K562 (cell line): Measurements from ENCODE around the gene CTBS. TPM values are rescaled to one million over a fixed set of nuclear protein-coding genes. Genes with fewer than 3 reads are reported as not detected.

Source experiments
- ARID2 ChIP-seq: fragments of 450-650 bp; IDR thresholded peaks from 2 replicates; pipeline ENCODE4 v1.6.1; 2017; ENCODE audit warnings: antibody characterized with exemption, mild to moderate bottlenecking
- BRD9 ChIP-seq: fragments of 450-650 bp; IDR thresholded peaks from 2 replicates; pipeline ENCODE4 v1.6.1; 2018; ENCODE audit warnings: low read depth; ENCODE audit not compliant: partially characterized antibody
- CCNT2 ChIP-seq: IDR thresholded peaks from 2 replicates; pipeline ENCODE4 v1.6.1; 2011; ENCODE audit warnings: borderline replicate concordance, low read depth, mild to moderate bottlenecking, moderate library complexity, mixed read lengths, low read length; ENCODE audit not compliant: insufficient read length; ENCODE audit errors: extremely low read depth
- EGR1 ChIP-seq: fragments of 450-650 bp; conservative IDR thresholded peaks from 2 replicates; pipeline ENCODE4 v1.6.1; 2017; ENCODE audit warnings: mild to moderate bottlenecking
- FOXK2 ChIP-seq, 2 experiments: fragments of 450-650 bp; IDR thresholded peaks in 1 of 2; conservative IDR thresholded peaks in 1 of 2; 2 replicates each; pipeline ENCODE4 v1.6.1; 2016; ENCODE audit warnings: low read depth in 2 of 2, mild to moderate bottlenecking in 1 of 2
- PYGO2 ChIP-seq: fragments of 450-650 bp; IDR thresholded peaks from 2 replicates; pipeline ENCODE4 v1.6.1; 2016; ENCODE audit warnings: mild to moderate bottlenecking, missing genetic modification characterization, moderate library complexity, missing compliant biosample characterization
- RCOR1 ChIP-seq, 2 experiments: IDR thresholded peaks; 2 replicates each; pipeline ENCODE4 v1.6.1; 2012; ENCODE audit warnings: low read depth in 2 of 2, low read length in 2 of 2, borderline replicate concordance in 1 of 2, improper control_type of control experiment in 1 of 2
- RUNX1 ChIP-seq: sonication (generic); IDR thresholded peaks from 2 replicates; pipeline ENCODE4 v1.6.1; 2016; ENCODE audit warnings: antibody characterized with exemption, low read depth
- SMARCA4 ChIP-seq: fragments of 450-650 bp; IDR thresholded peaks from 2 replicates; pipeline ENCODE4 v1.6.1; 2016
- TEAD1 ChIP-seq, 2 experiments: fragments of 450-650 bp in 1 of 2; sonication (generic) in 1 of 2; formaldehyde crosslinking; IDR thresholded peaks; 2 replicates each; pipeline versions ENCODE4 v1.4.0 to v1.8.0; 2020 to 2022; ENCODE audit warnings: mild to moderate bottlenecking in 2 of 2, missing genetic modification reagents in 1 of 2
- YY1 ChIP-seq, 3 experiments: IDR thresholded peaks; 2 replicates each; pipeline ENCODE4 v1.6.1; 2011; ENCODE audit warnings: low read length in 2 of 3, mild to moderate bottlenecking in 2 of 3, moderate library complexity in 2 of 3, borderline replicate concordance in 1 of 3, control low read depth in 1 of 3, low read depth in 1 of 3; ENCODE audit not compliant: insufficient read depth in 3 of 3, insufficient replicate concordance in 2 of 3, control insufficient read depth in 1 of 3, insufficient read length in 1 of 3; ENCODE audit errors: extremely low read depth in 1 of 3
- ZNF324 ChIP-seq: fragments of 250-450 bp; sonication (Bioruptor Pico); IDR thresholded peaks from 2 replicates; pipeline ENCODE4 v1.4.0; 2020; ENCODE audit warnings: mild to moderate bottlenecking
- ZNF764 ChIP-seq: fragments of 250-450 bp; sonication (Bioruptor Pico); IDR thresholded peaks from 2 replicates; pipeline ENCODE4 v1.4.0; 2020; ENCODE audit warnings: low read depth, mild to moderate bottlenecking, moderate library complexity
- polyA plus RNA-seq, 8 experiments: library from polyadenylated mRNA; depleted of rRNA in 4 of 8; stranded (reverse) in 5 of 8; unstranded in 3 of 8; fragments of >200 nt; fragmentation: Nextera tagmentation in 2 of 8; fragmentation: Illumina TruSeq in 1 of 8; extraction: Ambion mirVana in 2 of 8; extraction: Trizol in 1 of 8; gene quantifications; 2 replicates each; pipeline versions ENCODE4 v1.2.1 to v1.2.3, GENCODE V29; 2011 to 2014; ENCODE audit warnings: inconsistent platforms in 1 of 8, missing spikeins in 1 of 8
- total RNA-seq, 7 experiments: library from RNA; depleted of rRNA in 6 of 7; stranded (reverse); fragments of >200 nt in 6 of 7; fragmentation: Illumina TruSeq in 2 of 7; extraction: Trizol in 2 of 7; gene quantifications; 2 replicates each; pipeline versions ENCODE4 v1.2.1 to v1.2.3, GENCODE V29; 2011 to 2021; ENCODE audit warnings: low replicate concordance in 1 of 7
- TF ChIP-seq, protein P1 (sequence below): conservative IDR thresholded peaks from 2 replicates; pipeline ENCODE4 v1.6.1; 2011; ENCODE audit warnings: low read depth, mild to moderate bottlenecking, low read length; ENCODE audit not compliant: control insufficient read depth
- TF ChIP-seq, protein P2 (sequence below): fragments of 250-450 bp; sonication (Bioruptor Pico); IDR thresholded peaks from 2 replicates; pipeline ENCODE4 v1.4.0; 2020; ENCODE audit warnings: mild to moderate bottlenecking
- TF ChIP-seq, protein P3 (sequence below): fragments of 250-450 bp; sonication (Bioruptor Pico); IDR thresholded peaks from 2 replicates; pipeline ENCODE4 v1.4.0; 2020; ENCODE audit warnings: mild to moderate bottlenecking, moderate library complexity, borderline replicate concordance

The CTBS gene
- total and polyA plus RNA-seq, 9 of the 15 experiments (the other 6 are each of a cell fraction or from before 2014, with no cell fraction given): 3.0 to 19.8 (median 9.9) TPM

DNA sequence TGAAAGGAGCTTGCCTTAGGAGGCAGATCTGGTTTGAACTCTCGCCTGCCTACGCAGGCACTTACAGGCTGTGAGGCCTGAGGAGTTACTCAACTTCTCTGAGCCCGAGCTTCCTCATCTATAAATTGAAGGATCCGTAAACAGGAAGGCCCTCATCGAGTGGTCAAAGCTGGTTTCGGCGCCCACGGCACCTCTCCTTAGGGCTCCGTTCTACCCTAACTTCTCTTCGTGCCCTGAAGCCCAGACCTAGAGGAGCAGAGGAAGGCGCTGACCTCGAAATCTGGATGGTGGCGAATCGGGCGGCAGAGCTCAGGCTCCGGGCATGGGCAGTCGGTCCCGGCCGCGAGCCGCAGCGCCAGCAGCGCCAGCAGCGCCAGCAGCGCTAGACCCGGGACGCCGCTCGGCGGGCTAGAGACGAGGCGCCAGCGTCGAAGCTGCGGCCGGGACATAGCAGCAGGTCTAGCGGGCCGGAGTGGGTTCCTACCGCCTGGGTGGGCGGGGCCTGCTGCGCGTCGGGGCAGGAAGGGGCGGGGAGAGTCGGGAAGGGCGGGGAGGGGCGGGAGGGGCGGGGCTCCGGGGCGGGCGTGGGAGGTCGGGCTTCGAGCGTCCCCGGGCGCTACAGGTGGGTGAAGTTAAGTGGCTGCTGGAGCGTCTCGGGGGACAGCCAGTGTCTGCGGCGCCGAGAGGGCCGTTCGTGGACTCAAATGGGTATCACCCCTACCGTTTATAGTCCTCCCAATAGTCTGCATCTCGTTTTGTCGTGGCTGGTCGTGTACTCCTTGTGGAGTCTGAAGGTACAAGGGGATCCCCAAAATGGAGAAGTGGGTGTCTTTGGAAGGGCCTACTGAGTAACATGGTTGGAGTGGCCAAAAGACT lies at the start of gene CTBS (continued):
- TF ChIP-seq, protein P1, sequence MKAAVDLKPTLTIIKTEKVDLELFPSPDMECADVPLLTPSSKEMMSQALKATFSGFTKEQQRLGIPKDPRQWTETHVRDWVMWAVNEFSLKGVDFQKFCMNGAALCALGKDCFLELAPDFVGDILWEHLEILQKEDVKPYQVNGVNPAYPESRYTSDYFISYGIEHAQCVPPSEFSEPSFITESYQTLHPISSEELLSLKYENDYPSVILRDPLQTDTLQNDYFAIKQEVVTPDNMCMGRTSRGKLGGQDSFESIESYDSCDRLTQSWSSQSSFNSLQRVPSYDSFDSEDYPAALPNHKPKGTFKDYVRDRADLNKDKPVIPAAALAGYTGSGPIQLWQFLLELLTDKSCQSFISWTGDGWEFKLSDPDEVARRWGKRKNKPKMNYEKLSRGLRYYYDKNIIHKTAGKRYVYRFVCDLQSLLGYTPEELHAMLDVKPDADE: peak; percentile 82; the same call in 1 of the 2 replicates
- TF ChIP-seq RUNX1 (no peak), TEAD1 (CRISPR knock-in tag; IDR thresholded peaks at IDR 0.05) (peak in 1 of 2 experiments; percentile 84; a peak in 1 of 4 replicates), EGR1 (peak; percentile 48), YY1 (IDR thresholded peaks at IDR 0.05; ENCODE audit: borderline replicate concordance in 1 of 3, control insufficient read depth in 1 of 3, extremely low read depth in 1 of 3, insufficient read depth in 3 of 3, insufficient read length in 1 of 3, insufficient replicate concordance in 2 of 3, low read depth in 1 of 3, low read length in 2 of 3) (peak in 2 of 3 experiments; percentile 60 to 75), CCNT2 (peak; percentile 68), ARID2 (no peak; the same call in 1 of the 2 replicates), BRD9 (peak; percentile 79), PYGO2 (tag) (no peak), ZNF764 (no peak), ZNF324 (no peak), SMARCA4 (no peak; the same call in 1 of the 2 replicates), FOXK2 (conservative IDR thresholded peaks at IDR 0.05 in 1 of 2, IDR thresholded peaks at IDR 0.05 in 1 of 2; ENCODE audit: low read depth in 2 of 2) (peak in 1 of 2 experiments; percentile 46; a peak in 3 of 4 replicates), RCOR1 (IDR thresholded peaks at IDR 0.05; ENCODE audit: borderline replicate concordance in 1 of 2, low read depth in 2 of 2, low read length in 2 of 2) (0 out of 4 replicates have a peak, but pooled peaks of 1 of the 2 experiments have one; percentile 17)
- TF ChIP-seq, protein P2, sequence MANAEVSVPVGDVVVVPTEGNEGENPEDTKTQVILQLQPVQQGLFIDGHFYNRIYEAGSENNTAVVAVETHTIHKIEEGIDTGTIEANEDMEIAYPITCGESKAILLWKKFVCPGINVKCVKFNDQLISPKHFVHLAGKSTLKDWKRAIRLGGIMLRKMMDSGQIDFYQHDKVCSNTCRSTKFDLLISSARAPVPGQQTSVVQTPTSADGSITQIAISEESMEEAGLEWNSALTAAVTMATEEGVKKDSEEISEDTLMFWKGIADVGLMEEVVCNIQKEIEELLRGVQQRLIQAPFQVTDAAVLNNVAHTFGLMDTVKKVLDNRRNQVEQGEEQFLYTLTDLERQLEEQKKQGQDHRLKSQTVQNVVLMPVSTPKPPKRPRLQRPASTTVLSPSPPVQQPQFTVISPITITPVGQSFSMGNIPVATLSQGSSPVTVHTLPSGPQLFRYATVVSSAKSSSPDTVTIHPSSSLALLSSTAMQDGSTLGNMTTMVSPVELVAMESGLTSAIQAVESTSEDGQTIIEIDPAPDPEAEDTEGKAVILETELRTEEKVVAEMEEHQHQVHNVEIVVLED (CRISPR knock-in tag): no peak
- TF ChIP-seq, protein P3, sequence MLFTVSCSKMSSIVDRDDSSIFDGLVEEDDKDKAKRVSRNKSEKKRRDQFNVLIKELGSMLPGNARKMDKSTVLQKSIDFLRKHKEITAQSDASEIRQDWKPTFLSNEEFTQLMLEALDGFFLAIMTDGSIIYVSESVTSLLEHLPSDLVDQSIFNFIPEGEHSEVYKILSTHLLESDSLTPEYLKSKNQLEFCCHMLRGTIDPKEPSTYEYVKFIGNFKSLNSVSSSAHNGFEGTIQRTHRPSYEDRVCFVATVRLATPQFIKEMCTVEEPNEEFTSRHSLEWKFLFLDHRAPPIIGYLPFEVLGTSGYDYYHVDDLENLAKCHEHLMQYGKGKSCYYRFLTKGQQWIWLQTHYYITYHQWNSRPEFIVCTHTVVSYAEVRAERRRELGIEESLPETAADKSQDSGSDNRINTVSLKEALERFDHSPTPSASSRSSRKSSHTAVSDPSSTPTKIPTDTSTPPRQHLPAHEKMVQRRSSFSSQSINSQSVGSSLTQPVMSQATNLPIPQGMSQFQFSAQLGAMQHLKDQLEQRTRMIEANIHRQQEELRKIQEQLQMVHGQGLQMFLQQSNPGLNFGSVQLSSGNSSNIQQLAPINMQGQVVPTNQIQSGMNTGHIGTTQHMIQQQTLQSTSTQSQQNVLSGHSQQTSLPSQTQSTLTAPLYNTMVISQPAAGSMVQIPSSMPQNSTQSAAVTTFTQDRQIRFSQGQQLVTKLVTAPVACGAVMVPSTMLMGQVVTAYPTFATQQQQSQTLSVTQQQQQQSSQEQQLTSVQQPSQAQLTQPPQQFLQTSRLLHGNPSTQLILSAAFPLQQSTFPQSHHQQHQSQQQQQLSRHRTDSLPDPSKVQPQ: no peak
